GM21717 (cell line): Measurements from ENCODE around the gene GLYR1.
"Not testable (repeated sequence)": the region's sequence is repeated elsewhere in the genome, so short reads cannot be mapped to it uniquely, and the experiment has no call there.

ENCODE experiments used
- ATAC-seq: cut with Tn5 transposase; IDR thresholded peaks from one replicate; pipeline ENCODE4 v1.9.1; 2021; ENCODE audit warnings: mild to moderate bottlenecking, moderate library complexity; ENCODE audit not compliant: unreplicated experiment

Gene GLYR1

GRCh38 chr16:4846901-4847773 is at the start of gene GLYR1, which contains the start of gene UBN1:
TSS of gene GLYR1 (minus strand) at chr16:4847288. CDS start at chr16:4847265, 23 bp downstream.
TSS of gene UBN1 (plus strand) at chr16:4847481. CDS start at chr16:4852918, 5,437 bp downstream.
- ATAC-seq, result peak; percentile 87

GRCh38 chr16:4896761-4897160 is 49.7 kb upstream of the GLYR1 start:
- ATAC-seq, result not testable (repeated sequence)

- no peak for ATAC-seq
Observed at GRCh38 chr16:4895366-4895765, 48.3 kb upstream of the GLYR1 start.

- no peak for ATAC-seq
Observed at GRCh38 chr16:4894276-4895150, 47.4 kb upstream of the GLYR1 start.

- ATAC-seq, result no peak
Observed at GRCh38 chr16:4893103-4893862, 46.2 kb upstream of the GLYR1 start.

GRCh38 chr16:4892361-4893102 is 45.4 kb upstream of the GLYR1 start:
- no peak for ATAC-seq

- no peak for ATAC-seq
Observed at GRCh38 chr16:4891886-4892216, 44.8 kb upstream of the GLYR1 start.

- ATAC-seq, result no peak
Observed at GRCh38 chr16:4891097-4891885, 44.2 kb upstream of the GLYR1 start.

GRCh38 chr16:4890686-4891085 is 43.6 kb upstream of the GLYR1 start:
- no peak for ATAC-seq

- no peak for ATAC-seq
Observed at GRCh38 chr16:4890026-4890425, 42.9 kb upstream of the GLYR1 start.

GRCh38 chr16:4888428-4889135 is 41.5 kb upstream of the GLYR1 start:
- ATAC-seq, result no peak

- ATAC-seq, result no peak
Observed at GRCh38 chr16:4886151-4886550, 39.1 kb upstream of the GLYR1 start.

GRCh38 chr16:4884972-4885874 is 38.1 kb upstream of the GLYR1 start:
- no peak for ATAC-seq

- no peak for ATAC-seq
Observed at GRCh38 chr16:4884209-4884608, 37.1 kb upstream of the GLYR1 start.

- no peak for ATAC-seq
Observed at GRCh38 chr16:4883501-4883900, 36.4 kb upstream of the GLYR1 start.

GRCh38 chr16:4882633-4883285 is 35.7 kb upstream of the GLYR1 start:
- no peak for ATAC-seq

- no peak for ATAC-seq
Observed at GRCh38 chr16:4882000-4882632, 35.0 kb upstream of the GLYR1 start.
